GM21515 (cell line): Measurements from ENCODE around the gene STARD3.

ENCODE experiments used
- ATAC-seq: cut with Tn5 transposase; IDR thresholded peaks from one replicate; pipeline ENCODE4 v1.9.1; 2021; ENCODE audit not compliant: unreplicated experiment

Gene STARD3

DNA sequence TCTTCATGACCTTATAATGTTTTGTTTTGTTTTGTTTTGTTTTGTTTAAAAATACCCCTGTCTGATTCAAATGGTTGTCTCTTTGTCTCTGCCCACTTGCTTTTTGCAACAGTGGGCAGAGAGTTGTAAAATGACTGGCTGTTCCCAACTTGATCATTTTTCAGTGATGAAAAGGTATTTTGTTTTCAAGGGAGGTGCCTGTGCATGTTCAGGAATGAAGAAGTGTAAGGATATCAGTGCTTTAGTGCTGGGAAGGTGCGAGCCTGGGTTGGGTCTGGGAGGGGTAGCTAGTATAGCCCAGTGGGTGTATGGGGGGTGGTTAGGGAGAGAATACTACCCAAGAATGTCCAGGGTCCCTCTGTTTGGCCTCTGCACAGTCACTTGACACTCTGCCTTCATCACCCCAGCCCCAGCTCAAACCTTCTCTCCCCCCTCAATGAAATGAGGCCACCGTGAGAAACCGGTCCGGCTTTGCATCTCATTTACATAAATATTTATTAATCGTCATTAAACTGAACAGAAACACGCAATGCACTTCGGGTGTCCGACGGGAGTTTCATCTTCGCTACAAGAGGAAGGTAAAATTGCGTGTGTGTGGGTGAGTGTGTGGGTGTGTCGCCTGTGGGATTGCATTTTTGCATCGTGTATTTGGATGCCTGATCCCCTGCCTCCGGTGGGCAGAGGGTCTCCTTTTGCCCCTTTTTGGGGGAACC, 33.5 kb upstream of the STARD3 start:
- ATAC-seq: no peak

GRCh38 chr17:39604911-39605491, 31.9 kb upstream of the STARD3 start:
- ATAC-seq: no peak

DNA sequence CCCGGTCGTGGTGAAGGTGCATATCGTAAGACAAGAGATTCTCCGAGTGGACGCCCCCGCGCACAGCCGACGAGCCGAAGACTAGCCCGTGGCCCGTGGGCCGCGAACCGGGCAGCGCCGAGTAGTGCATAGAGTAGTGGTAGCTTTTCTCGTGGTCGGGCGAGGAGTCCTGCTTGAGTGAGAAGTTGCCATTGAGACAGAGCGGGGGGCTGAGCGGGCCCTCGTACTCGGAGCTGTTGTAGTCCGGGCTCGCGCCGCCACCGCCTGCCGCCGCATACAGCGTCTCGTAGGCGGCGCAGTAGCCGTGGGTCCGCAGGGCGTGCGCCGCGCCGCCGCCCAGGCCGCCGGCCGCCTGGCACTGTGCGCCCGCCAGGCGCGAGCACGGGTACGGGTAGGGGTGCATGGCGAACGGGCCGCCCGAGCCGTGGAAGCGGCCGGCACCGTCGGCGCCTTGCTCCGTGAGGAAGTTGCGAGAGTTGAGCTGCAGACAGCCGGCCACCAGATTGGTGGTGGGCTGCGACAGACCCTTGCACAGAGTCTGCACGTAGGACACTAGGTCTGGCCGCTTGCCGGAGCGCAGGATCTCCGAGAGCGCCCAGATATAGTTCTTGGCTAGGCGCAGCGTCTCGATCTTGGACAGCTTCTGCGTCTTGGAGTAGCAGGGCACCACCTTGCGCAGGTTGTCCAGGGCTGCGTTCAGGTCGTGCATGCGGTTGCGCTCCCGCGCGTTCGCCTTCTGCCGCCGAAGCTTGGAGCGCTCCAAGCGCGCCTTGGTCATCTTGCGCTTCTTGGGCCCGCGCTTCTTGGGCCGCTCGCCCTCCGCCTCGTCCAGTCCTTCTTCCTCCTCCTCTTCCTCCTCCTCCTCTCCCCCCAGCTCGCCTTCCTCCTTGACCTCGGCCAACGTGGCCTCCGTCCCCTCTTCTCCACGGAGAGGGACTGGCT, 31.2 kb upstream of the STARD3 start:
- ATAC-seq: no peak

DNA sequence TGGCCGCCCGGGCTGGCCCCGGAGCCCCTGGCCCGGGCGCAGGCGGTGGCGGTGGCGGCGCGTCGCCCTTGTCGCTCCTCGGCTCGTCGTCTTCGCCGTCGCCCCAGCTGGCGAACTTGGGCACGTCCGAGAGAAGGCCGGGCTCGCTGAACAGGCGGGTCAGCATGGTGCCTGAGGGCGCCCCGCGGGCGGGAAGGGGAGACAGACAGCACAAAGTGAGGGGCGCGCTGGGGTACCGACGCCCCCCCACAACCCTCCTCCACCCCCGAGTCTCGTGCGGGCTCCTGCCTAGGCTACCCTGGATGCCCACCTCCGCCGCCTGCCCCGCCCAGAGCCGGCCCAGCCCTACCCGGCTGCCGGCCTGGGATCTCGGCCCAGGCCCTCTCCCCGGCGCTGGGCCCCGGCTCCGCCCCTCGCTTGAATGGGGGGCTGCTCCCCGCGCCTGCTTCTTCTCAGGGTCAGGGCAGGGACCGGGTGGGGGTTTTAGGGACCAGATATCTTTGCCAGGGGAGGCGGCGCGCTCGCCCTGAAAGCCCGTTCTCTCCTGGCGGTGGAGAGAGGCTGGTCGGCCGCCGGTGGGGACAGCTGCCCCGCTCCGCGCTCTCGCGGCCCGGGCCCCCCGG, 30.4 kb upstream of the STARD3 start:
- no peak for ATAC-seq

DNA sequence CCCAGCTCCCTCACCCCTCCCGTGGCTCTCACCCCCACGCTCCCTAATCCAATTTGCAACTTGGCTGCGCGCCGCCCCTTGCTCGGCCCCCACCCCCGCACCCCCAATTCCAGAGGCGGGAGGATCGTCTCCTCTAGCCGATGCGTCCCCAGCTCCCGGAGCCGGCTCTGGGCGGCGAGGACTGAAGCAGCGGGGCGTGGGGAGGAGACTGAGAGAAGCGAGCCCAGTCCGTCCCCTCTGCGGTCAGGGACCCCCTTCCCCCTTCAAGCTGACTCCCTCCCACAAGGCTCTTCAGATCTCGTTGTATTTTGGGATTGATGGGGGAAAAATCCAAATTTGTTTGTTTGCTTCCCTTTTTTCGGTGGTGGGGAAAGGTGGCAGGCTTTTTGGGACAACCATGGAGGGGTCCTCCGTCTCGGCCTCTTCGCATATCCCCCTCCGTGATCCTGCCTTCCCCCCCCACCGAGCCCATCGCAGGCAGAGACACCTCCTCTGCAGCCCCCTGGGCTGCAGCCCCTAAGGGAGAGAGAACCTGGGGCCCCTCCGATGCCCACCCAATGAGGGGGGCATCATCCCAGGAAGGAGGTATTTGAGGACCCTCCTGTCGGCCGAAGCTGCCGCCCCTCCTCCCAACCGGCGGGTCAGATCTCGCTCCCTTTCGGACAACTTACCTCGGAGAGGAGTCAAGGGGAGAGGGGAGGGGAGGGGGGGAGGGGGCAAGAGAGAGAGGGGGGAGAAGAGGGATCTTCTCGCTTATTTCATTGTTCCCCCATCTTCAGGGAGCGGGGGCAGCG, 29.7 kb upstream of the STARD3 start:
- no peak for ATAC-seq

DNA sequence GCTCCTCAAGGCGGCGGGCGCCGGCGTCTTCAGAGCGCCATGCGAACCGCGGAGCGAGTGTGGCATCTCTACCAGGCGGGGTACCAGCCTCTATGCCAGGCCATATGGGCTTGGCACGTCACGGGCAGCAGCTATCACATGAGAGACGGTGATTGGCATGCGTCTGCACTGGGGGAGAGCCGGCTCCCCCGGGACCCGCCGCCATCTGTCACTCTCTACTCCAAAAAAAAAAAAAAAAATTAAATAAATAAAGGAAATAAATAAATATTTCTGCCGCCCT, 29.2 kb upstream of the STARD3 start, which contains the start of gene NEUROD2:
Gene NEUROD2 (minus strand): TSS at position 70 of the 280 bp plus-strand sequence. CDS start 1,321 bp downstream, outside the sequence.
- ATAC-seq: no peak

DNA sequence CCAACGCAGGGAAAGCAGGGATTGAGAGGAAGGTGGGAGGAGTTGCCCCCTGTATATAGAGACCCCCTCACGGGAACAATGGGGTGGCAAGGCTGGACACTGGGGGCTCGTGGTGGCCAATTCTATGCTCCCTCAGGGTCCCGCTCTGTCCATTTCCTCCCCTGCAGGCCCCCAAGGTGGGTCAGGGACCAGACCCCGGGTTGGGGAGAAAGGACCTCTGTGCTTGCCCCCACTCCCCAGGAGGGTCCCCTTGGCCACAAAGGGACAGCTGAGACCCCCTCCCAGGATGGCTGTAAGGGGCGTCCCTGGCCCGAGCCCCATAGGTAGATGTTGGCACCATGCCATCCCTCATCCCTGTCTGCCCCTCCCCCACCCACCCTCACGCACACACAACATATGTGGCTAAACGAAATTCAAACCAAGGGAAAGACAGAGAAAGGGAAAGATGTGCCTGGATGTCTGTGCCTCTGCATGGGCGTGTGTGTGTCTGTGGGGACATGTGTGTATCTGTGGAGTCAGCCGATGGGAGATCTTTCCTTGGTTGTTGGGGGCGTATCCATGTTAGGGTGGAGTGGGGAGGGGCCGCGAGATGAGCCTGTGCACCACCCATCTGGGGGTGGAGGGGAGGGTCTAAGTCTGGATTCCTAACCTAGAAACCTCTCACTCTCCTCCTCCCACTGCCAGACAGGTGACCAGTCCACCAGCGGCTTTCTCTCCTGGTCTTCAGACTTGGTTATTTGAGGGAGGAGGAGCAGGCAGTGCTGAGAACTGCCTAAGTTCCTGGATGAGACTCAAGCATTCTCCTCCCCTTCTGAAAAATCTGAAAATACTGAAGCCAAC, 28.6 kb upstream of the STARD3 start:
- no peak for ATAC-seq

GRCh38 chr17:39609416-39610025, 27.4 kb upstream of the STARD3 start:
- no peak for ATAC-seq

DNA sequence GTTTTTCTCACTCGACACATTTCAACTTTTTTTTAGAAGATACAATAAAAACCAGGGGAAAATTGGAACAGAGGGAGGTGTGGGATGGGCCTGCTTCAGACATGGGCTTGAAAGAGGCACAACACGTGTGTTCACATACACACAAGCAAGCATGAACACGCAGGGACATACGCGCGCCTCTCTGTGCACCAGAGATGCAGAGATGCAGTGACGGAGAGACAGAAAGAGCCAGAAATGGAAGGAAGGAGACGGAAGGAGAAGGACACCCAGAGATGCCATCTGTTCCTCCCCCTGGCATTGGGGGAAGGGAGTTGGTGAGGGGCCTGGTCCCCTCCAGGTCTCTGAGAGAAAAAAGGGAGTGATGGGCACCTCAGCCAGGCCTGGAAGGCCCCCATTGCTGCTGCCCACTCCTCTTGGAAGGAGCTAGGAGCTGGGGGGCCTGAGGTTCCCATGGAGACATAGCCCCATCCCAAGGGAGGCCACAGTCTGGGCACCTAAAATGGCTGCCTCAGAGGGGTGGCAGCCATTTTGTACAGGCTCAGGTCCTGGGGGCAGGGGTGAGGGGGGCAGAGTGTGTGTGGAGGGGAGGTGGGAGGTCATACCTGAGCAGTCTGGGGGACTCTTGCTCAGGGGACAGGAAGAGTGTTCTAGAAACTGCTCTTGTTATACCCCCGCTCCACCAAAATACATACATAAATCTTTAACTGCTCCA, 25.4 kb upstream of the STARD3 start:
- no peak for ATAC-seq

DNA sequence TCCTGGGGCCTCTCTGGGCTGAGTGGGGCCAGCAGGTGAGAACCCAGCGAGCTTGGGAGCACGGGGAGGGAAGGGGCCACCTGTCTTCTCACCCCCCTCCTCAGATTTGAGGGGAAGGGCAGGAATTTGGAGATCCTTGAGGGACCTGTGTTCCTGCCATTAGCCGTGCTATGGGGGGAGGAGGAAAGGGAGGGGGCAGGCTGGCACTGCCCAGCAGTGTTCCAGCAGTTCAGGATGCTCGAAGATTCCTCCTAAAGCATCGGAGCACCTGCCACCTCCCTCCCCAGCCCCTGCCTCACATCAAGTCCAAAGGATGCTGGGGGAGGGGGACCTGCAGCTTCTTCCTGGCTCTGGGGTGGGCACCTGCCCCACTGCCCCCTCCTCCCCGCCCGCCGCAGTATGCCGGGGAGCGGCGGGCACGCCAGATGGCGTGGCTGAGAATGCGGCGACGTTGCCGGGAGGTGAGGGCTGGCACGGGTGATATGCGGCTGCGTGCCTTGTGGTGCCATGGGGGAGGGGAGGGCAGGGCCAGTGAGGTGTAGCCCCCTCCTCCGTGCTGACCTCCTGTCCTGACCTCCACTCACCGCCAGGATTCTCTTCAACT, 24.6 kb upstream of the STARD3 start:
- ATAC-seq: no peak

DNA sequence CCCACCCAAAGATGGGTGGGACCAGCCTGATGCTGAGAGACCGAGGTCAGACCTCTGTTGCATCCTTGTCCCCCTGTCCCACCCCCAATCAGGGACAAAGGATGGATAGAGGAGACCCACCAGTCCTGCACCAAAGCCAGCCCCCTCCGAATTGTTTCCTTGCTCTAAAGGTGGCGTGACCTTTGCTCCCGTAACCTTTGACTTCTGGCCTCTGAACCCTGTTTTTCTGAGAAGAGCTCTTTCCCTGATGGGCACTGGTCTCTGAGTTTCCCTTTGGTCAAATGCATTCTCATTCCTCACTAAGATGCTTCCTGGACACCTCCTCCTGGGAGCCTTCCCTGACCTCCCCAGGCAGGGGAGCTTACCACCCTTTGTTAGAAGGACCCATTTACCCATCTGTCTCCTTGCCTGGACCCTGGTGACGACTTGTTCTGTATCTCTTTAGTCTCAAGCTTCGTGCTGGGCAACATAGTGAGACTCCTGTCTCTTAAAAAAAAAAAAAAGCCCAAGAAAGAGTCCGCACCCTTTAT, 23.9 kb upstream of the STARD3 start:
- ATAC-seq: no peak

GRCh38 chr17:39614545-39615157, 22.3 kb upstream of the STARD3 start:
- ATAC-seq: no peak

DNA sequence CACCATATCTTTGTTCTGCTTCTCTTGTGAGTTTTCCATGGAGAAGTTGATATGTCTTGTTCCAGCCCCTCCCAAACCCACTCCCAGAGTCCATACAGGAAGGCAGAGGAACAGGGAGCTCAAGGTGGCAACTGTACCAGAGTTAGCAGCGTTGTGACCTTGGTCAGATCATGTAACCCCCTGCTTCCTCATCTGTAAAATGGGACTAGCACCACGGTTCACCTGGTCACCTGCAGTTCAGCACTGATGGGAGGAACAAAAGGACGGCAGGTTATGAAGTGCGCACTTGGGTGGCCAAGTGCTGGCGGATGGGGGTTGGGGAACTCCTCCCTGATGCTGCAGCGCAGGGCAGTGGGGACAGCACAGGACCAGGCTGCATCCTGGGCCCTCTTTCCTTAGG, 21.5 kb upstream of the STARD3 start:
- no peak for ATAC-seq

- no peak for ATAC-seq
Observed at GRCh38 chr17:39617100-39617445, 19.9 kb upstream of the STARD3 start.

DNA sequence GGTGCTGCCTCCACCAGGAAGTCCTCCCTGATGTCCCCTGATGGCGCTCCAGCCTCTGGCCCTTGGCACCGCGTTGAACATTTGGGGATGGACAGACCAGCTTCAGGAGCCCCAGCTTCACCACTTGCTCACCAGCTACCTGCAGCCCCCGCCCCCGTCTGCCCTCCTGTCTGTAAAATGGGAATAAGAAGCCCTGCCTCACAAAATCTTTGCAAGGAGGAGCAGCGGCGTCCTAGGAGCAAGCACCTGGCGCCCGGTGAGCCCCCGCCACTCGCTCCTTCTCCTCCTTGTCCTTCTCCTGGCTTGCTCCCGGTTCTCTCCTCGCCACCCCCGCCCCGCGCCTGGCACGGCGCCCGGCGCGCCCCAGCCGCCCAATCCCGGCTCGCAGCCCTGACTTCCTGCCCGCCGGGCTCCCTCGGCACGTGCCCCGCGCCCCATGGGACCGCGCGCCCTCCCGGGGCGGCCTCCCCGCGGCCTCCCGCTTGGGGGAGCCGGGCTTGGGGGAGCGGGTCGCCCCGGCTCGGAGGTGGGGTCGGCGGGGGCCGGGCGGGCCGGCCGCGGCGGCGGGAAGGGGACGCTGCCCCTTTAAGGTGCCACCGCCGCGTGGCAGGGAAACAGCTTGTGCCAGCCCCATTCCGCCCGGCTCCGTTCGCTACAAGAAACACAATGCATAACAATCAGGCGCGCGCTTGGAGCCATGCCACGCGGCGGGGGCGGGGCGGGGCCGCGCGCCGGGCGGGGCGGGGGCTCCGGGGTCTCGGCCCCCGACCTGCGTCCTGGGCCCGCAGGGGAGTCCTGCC, 19.3 kb upstream of the STARD3 start:
- no peak for ATAC-seq

DNA sequence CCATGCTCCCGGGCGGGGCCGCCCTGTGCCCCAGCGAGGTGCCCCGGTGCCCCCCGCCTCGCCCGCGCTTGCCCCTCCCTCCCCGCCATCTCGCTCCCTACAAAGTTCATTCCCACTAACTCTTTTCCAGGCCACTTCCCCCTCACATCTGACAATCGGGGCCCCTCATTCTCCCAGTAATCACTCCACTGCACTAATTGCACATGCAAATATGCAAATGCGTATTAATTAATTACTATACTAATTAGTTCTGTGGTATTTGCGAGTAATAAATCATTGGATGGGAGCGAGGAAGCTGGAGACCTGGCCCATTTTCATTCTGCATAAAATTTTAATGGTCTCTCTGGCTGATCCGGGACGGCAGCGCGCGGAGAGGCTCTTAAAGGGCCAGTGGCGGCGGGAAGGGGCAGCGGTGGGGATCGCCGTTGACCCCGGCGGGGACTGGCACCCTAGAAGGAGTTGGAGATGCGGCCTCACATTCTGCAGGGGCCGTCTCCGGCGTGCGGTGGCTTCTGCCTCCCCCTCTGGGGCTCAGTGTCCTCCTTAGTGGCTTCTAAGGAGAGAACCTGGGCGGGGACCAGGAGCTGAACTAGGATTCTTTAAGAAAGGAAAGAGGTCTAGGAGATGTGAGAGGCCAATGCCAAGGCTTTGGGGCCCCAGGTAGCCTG, 18.6 kb upstream of the STARD3 start:
- ATAC-seq: no peak
